Endodermal cell (in vitro differentiated cells): Measurements from ENCODE around the gene NAA10. TPM values are rescaled to one million over a fixed set of nuclear protein-coding genes. Genes with fewer than 3 reads are reported as not detected.

Experiments used
- DNase-seq: peaks from one replicate; pipeline ENCODE4 v3.0.0-alpha.2; 2017
- H3K27ac ChIP-seq: 2 replicates; pipeline ENCODE4 v1.5.1; 2013; ENCODE audit warnings: mild to moderate bottlenecking, low read depth, low read length, moderate library complexity
- H3K27me3 ChIP-seq: 2 replicates; pipeline ENCODE4 v1.6.1; 2013; ENCODE audit warnings: mild to moderate bottlenecking, low read length, moderate library complexity; ENCODE audit not compliant: insufficient read depth, control insufficient read depth, poor library complexity, severe bottlenecking
- H3K36me3 ChIP-seq: 2 replicates; pipeline ENCODE4 v1.7.0; 2013; ENCODE audit warnings: mild to moderate bottlenecking, low read length, moderate library complexity; ENCODE audit not compliant: control insufficient read depth, insufficient read depth
- H3K4me1 ChIP-seq: one replicate; pipeline ENCODE4 v1.7.0; 2013; ENCODE audit warnings: low read length; ENCODE audit not compliant: control insufficient read depth, insufficient read depth
- H3K4me3 ChIP-seq: 2 replicates; pipeline ENCODE4 v1.5.1; 2013; ENCODE audit warnings: mild to moderate bottlenecking, low read length, moderate library complexity
- H3K9ac ChIP-seq: 2 replicates; pipeline ENCODE4 v1.6.1; 2013; ENCODE audit warnings: mild to moderate bottlenecking, low read length, moderate library complexity; ENCODE audit not compliant: poor library complexity, severe bottlenecking; ENCODE audit errors: extremely low read depth
- H3K9me3 ChIP-seq: 2 replicates; pipeline ENCODE4 v1.6.1; 2013; ENCODE audit warnings: mild to moderate bottlenecking, low read length, moderate library complexity; ENCODE audit not compliant: control insufficient read depth
- H3K27ac Mint-ChIP-seq: 2 replicates; pipeline ENCODE4 v1.8.0; 2020; ENCODE audit warnings: mixed read lengths
- H3K27me3 Mint-ChIP-seq: 2 replicates; pipeline ENCODE4 v1.8.0; 2021; ENCODE audit warnings: mild to moderate bottlenecking, mixed read lengths; ENCODE audit not compliant: insufficient read depth
- H3K36me3 Mint-ChIP-seq: 2 replicates; pipeline ENCODE4 v1.8.0; 2020; ENCODE audit warnings: low read depth, mixed read lengths
- H3K4me1 Mint-ChIP-seq: 2 replicates; pipeline ENCODE4 v1.8.0; 2020; ENCODE audit warnings: mixed read lengths
- H3K4me3 Mint-ChIP-seq: 2 replicates; pipeline ENCODE4 v1.8.0; 2020; ENCODE audit warnings: mild to moderate bottlenecking, moderate library complexity, mixed read lengths
- H3K9me3 Mint-ChIP-seq: 2 replicates; pipeline ENCODE4 v1.8.0; 2020; ENCODE audit warnings: mild to moderate bottlenecking, mixed read lengths
- whole genome bisulfite sequencing, 2 experiments: methylation state at CpG; one replicate each; pipeline versions ENCODE4 v1.1.5 to v1.1.7; 2013; ENCODE audit warnings: missing lambda C conversion rate in 2 of 2, mixed read lengths in 1 of 2; ENCODE audit not compliant: insufficient coverage in 1 of 2, insufficient read length in 1 of 2; 5-methylcytosine and 5-hydroxymethylcytosine counted together
- total RNA-seq, 2 donors: library from RNA; stranded (reverse); fragmentation: NEBNext Ultra II Directional in 1 of 2; extraction: Animal tissue kit (Norgen Biotek cat#: 25700) in 1 of 2; gene quantifications; 2 replicates in 1 of 2; 3 replicates in 1 of 2; pipeline ENCODE4 v1.2.1, GENCODE V29; 2021
- TF ChIP-seq, protein P1 (sequence below): fragments of 200-600 bp; sonication (generic); conservative IDR thresholded peaks from 2 replicates; pipeline ENCODE4 v1.5.0; 2021; ENCODE audit warnings: antibody characterized with exemption, mild to moderate bottlenecking

The NAA10 gene
- total RNA-seq, 2 donors from 2014 or later: 91.6 to 99.3 TPM

DNA sequence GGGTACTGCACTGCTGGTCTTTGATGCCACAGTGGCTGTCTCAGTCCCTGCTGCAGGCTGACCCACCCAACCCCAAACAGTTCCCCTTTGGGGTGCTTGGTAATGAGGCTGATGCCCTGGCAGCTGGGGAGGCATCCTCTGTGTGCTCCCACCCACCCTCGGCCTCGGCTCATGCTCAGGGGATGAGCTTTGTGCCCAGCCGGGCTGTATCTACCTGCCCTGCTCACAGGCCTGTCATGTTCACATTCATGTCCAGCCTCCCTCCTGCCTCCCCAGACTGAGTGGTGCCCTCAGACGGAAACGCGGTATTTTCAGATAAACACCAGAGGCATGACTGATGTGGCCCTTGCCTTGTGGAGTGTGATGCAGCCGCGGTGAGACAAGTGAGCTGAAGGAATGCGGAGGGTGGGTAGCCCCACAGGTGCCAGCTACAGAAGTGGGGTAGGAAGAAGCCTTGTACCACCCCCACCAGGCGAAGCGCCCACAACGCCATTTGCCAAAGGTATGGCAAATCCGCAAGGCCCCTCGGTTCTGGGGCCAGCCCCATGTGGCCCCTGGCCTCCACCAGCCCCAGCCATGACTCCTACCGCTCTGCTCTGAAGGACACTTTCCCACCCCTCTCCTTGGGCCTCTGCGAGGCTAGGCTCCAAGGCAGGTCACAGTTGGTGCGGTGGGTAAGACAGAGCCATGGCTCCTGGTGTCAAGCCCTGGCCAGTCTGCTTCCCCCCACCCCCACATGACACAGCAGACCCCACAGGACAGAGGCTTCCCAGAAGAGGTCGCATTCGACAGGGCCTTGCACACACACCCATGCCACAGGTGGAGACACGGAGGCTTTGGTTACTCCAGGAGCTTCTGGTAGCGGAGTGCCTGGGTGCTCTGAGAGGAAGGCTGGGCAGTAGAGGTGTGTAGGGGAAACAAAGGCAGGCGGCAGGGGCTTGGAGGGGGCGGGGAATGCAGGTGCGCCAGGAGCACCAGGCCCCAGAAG is 11.4 kb upstream of the NAA10 start:
- Mint-ChIP-seq H3K36me3 (peaks cover 35% of the 10 kb centered on the region), H3K27ac (peak overlapping the region; percentile 48), H3K4me1 (peaks cover 7% of the 10 kb centered on the region), H3K9me3 (peaks cover 11% of the 10 kb centered on the region), H3K4me3 (no peak overlapping the region), H3K27me3 (no peaks in the 10 kb centered on the region)
- no peak for DNase-seq
- Histone ChIP-seq H3K4me1 (no peaks in the 10 kb centered on the region), H3K27me3 (no peaks in the 10 kb centered on the region), H3K36me3 (peaks cover 7% of the 10 kb centered on the region), H3K9ac (no peak overlapping the region), H3K27ac (no peak overlapping the region), H3K9me3 (no peaks in the 10 kb centered on the region), H3K4me3 (no peak overlapping the region)
- TF ChIP-seq, protein P1, sequence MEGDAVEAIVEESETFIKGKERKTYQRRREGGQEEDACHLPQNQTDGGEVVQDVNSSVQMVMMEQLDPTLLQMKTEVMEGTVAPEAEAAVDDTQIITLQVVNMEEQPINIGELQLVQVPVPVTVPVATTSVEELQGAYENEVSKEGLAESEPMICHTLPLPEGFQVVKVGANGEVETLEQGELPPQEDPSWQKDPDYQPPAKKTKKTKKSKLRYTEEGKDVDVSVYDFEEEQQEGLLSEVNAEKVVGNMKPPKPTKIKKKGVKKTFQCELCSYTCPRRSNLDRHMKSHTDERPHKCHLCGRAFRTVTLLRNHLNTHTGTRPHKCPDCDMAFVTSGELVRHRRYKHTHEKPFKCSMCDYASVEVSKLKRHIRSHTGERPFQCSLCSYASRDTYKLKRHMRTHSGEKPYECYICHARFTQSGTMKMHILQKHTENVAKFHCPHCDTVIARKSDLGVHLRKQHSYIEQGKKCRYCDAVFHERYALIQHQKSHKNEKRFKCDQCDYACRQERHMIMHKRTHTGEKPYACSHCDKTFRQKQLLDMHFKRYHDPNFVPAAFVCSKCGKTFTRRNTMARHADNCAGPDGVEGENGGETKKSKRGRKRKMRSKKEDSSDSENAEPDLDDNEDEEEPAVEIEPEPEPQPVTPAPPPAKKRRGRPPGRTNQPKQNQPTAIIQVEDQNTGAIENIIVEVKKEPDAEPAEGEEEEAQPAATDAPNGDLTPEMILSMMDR: no peak
- WGBS, 2 experiments: 95 to 97% methylated on average over 7 to 23 of the region's 24 CpGs

DNA sequence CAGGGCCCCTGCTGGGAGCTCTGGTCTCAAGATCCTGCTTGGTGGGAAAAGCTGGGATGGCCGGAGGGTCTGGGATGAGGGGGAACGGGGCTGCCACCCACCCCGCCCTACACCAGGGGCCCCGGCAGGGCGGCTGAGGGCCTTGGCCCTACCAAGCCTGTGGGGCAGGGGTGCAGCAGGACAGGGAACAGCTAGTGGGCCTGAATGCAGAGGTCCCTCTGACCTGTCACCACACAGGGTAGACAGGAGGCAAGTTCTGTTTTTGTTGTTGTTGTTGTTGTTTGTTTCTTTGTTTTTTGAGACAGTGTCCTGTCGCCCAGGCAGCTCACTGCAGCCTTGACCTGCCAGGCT is 9.9 kb upstream of the NAA10 start:
- no peak overlapping the region for H3K27ac Mint-ChIP-seq
- WGBS, 2 experiments: 83% methylated on average over 3 of the region's 6 CpGs; no CpG with 5 or more reads in 1 of the 2 experiments
- Histone ChIP-seq H3K4me3 (no peak overlapping the region), H3K36me3 (peaks cover 2% of the 10 kb centered on the region), H3K9me3 (no peaks in the 10 kb centered on the region), H3K27ac (no peak overlapping the region), H3K4me1 (no peaks in the 10 kb centered on the region), H3K9ac (no peak overlapping the region), H3K27me3 (no peaks in the 10 kb centered on the region)
- no peak for DNase-seq
- peak overlapping the region; percentile 49 for H3K4me3 Mint-ChIP-seq
- TF ChIP-seq, protein P1: no peak
- H3K36me3 Mint-ChIP-seq: peaks cover 20% of the 10 kb centered on the region
- H3K4me1 Mint-ChIP-seq: peaks cover 7% of the 10 kb centered on the region
- no peaks in the 10 kb centered on the region for H3K27me3 Mint-ChIP-seq
- H3K9me3 Mint-ChIP-seq: peaks cover 21% of the 10 kb centered on the region

DNA sequence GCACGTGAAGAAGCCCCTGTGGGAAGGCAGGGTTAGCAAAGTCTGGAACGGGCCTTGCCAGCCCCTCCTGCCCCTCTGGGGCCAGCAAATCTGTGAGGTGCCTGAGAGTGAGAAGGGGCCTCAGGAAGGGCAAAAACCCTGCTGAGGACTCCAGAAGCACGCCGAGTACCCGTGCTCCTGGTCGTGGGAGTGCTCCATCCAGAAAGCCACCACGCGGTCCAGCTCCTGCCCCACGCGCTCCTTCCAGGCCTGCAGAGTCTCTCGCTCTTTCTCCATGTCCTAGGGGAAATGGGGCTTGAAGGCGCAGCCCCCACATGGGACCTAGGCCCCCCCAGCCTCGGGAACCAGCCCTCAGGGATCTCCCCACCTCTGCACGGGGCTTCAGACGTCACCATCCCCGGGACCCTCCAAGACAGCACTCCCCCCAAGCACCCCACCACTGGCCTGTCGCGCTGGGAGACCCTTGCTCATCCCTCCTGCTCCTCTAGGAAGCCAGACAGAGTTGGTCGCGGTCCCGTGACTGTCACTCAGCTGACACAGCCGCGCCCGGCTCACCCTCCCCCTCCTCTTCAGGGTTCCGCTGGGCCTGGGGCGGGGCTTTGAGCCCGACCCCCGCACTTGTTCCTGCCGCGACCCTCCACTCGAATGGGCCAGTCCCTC is 9.4 kb upstream of the NAA10 start, which contains the start of gene RENBP:
RENBP (minus strand) TSS at position 504 of the 660 bp plus-strand sequence; CDS start at position 471, 33 bp downstream.
- TF ChIP-seq, protein P1: no peak
- H3K36me3 ChIP-seq: no peaks in the 10 kb centered on the region
- DNase-seq: peak; percentile 86
- H3K9me3 Mint-ChIP-seq: peaks cover 26% of the 10 kb centered on the region
- H3K27me3 Mint-ChIP-seq: no peaks in the 10 kb centered on the region
- H3K27ac ChIP-seq: no peak within 1 kb of the TSS
- H3K4me3 ChIP-seq: peak within 1 kb of the TSS; percentile 72
- H3K27ac Mint-ChIP-seq: no peak within 1 kb of the TSS
- no peaks in the 10 kb centered on the region for H3K9me3 ChIP-seq
- H3K9ac ChIP-seq: no peak within 1 kb of the TSS
- WGBS, 2 experiments: 42 to 57% methylated on average over 6 to 29 of the region's 31 CpGs
- H3K4me3 Mint-ChIP-seq: peak within 1 kb of the TSS; percentile 49
- peaks cover 16% of the 10 kb centered on the region for H3K36me3 Mint-ChIP-seq
- no peaks in the 10 kb centered on the region for H3K4me1 ChIP-seq
- no peaks in the 10 kb centered on the region for H3K27me3 ChIP-seq
- peaks cover 7% of the 10 kb centered on the region for H3K4me1 Mint-ChIP-seq
